ENCODE data around the gene SESTD1.
A peak's percentile ranks its signal among the peaks of the same experiment; 100 is the strongest.

The SESTD1 gene

GRCh38 chr2:179255129-179255528 lies 9.5 kb downstream of the SESTD1 start:
- peaks cover 37% of the 10 kb centered on the region for H3K9me3 Mint-ChIP-seq
- no peaks in the 10 kb centered on the region for H3K27me3 Mint-ChIP-seq (ENCODE audit: low read depth, poor library complexity)
- H3K36me3 Mint-ChIP-seq (ENCODE audit: low read depth), result peaks cover 67% of the 10 kb centered on the region
- no peak for DNase-seq
- no peak for TF ChIP-seq CTCF (IDR thresholded peaks at IDR 0.05)
- no peak overlapping the region for H3K27ac Mint-ChIP-seq
- H3K4me3 Mint-ChIP-seq, result no peak overlapping the region
- H3K4me1 Mint-ChIP-seq, result peaks cover 8% of the 10 kb centered on the region

GRCh38 chr2:179253226-179253625 lies 11.4 kb downstream of the SESTD1 start:
- H3K36me3 Mint-ChIP-seq (ENCODE audit: low read depth), result peaks cover 80% of the 10 kb centered on the region
- H3K27ac Mint-ChIP-seq, result peak overlapping the region; percentile 76
- H3K27me3 Mint-ChIP-seq (ENCODE audit: low read depth, poor library complexity), result no peaks in the 10 kb centered on the region
- peaks cover 8% of the 10 kb centered on the region for H3K4me1 Mint-ChIP-seq
- DNase-seq, result no peak
- H3K4me3 Mint-ChIP-seq, result no peak overlapping the region
- no peak for TF ChIP-seq CTCF (IDR thresholded peaks at IDR 0.05)
- H3K9me3 Mint-ChIP-seq, result peaks cover 54% of the 10 kb centered on the region

- H3K4me1 Mint-ChIP-seq, result peaks cover 8% of the 10 kb centered on the region
- TF ChIP-seq CTCF (IDR thresholded peaks at IDR 0.05), result no peak
- no peak for DNase-seq
- no peaks in the 10 kb centered on the region for H3K27me3 Mint-ChIP-seq (ENCODE audit: low read depth, poor library complexity)
- peaks cover 78% of the 10 kb centered on the region for H3K36me3 Mint-ChIP-seq (ENCODE audit: low read depth)
- peaks cover 52% of the 10 kb centered on the region for H3K9me3 Mint-ChIP-seq
- no peak overlapping the region for H3K4me3 Mint-ChIP-seq
- H3K27ac Mint-ChIP-seq, result peak overlapping the region; percentile 76
Observed at GRCh38 chr2:179252423-179252822, 12.2 kb downstream of the SESTD1 start.

- Mint-ChIP-seq H3K27me3 (ENCODE audit: low read depth, poor library complexity) (no peaks in the 10 kb centered on the region), H3K9me3 (peaks cover 47% of the 10 kb centered on the region), H3K36me3 (ENCODE audit: low read depth) (peaks cover 74% of the 10 kb centered on the region), H3K27ac (no peak overlapping the region), H3K4me1 (peaks cover 8% of the 10 kb centered on the region), H3K4me3 (no peak overlapping the region)
- DNase-seq, result no peak
- no peak for TF ChIP-seq CTCF (IDR thresholded peaks at IDR 0.05)
Observed at GRCh38 chr2:179251870-179252269, 12.8 kb downstream of the SESTD1 start.

- peaks cover 73% of the 10 kb centered on the region for H3K36me3 Mint-ChIP-seq (ENCODE audit: low read depth)
- H3K27ac Mint-ChIP-seq, result no peak overlapping the region
- DNase-seq, result no peak
- peaks cover 45% of the 10 kb centered on the region for H3K9me3 Mint-ChIP-seq
- no peak for TF ChIP-seq CTCF (IDR thresholded peaks at IDR 0.05)
- H3K27me3 Mint-ChIP-seq (ENCODE audit: low read depth, poor library complexity), result no peaks in the 10 kb centered on the region
- no peak overlapping the region for H3K4me3 Mint-ChIP-seq
- H3K4me1 Mint-ChIP-seq, result peaks cover 8% of the 10 kb centered on the region
Observed at GRCh38 chr2:179250848-179251504, 13.7 kb downstream of the SESTD1 start.

- no peak for DNase-seq
- H3K4me3 Mint-ChIP-seq, result no peak overlapping the region
- peaks cover 65% of the 10 kb centered on the region for H3K36me3 Mint-ChIP-seq (ENCODE audit: low read depth)
- no peak for TF ChIP-seq CTCF (IDR thresholded peaks at IDR 0.05)
- peaks cover 8% of the 10 kb centered on the region for H3K4me1 Mint-ChIP-seq
- H3K27me3 Mint-ChIP-seq (ENCODE audit: low read depth, poor library complexity), result no peaks in the 10 kb centered on the region
- peaks cover 38% of the 10 kb centered on the region for H3K9me3 Mint-ChIP-seq
- no peak overlapping the region for H3K27ac Mint-ChIP-seq
Observed at GRCh38 chr2:179250095-179250494, 14.5 kb downstream of the SESTD1 start.
